ENCODE measurements around the gene PPP3CB.
"Not testable (repeated sequence)": the region's sequence is repeated elsewhere in the genome, so short reads cannot be mapped to it uniquely, and the experiment has no call there.

The PPP3CB gene

GRCh38 chr10:73413528-73414229 is 82.1 kb downstream of the PPP3CB start, which contains the start of gene ANXA7:
ANXA7 (minus strand) TSS chr10:73414058; CDS start chr10:73400856, 13,202 bp downstream.
- DNase-seq = peak; percentile 96

- peak; percentile 53 for DNase-seq
Observed at GRCh38 chr10:73413108-73413527, 82.7 kb downstream of the PPP3CB start.

DNA sequence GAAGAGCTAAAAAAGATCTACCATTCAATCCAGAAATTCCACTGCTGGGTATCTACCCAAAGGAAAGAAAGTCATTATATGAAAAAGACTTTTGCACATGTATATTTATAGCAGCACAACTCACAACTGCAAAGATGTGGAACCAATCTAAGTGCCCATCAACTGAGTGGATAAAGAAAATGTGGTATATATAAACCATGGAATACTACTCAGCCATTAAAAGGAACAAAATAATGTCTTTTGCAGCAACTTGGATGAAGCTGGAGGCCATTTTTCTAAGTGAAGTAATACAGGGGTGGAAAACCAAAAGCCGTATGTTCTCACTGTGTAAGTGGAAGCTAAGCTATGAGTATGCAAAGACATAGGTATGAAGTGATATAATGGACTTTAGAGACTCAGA is 84.9 kb downstream of the PPP3CB start:
- DNase-seq = no peak

DNA sequence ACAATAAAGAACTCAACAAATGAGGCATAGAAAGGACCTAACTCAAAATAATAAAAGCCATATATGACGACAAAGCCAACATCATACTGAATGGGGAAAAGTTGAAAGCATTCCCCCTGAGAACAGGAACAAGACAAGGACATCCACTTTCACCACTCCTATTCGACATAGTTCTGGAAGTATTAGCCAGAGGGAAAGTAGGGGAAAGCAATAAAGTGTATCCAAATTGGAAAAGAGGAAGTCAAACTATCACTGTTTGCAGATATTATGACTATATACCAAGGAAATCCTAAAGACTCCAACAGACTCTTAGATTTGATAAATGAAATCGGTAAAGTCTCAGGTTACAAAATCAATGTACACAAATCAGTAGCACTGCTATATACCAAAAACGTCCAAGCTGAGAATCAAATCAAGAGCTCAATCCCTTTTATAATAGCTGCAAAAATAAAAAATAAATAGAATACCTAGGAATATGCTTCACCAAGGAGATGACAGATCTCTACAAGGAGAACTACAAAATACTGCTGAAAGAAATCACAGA is 86.8 kb downstream of the PPP3CB start:
- no peak for DNase-seq

DNA sequence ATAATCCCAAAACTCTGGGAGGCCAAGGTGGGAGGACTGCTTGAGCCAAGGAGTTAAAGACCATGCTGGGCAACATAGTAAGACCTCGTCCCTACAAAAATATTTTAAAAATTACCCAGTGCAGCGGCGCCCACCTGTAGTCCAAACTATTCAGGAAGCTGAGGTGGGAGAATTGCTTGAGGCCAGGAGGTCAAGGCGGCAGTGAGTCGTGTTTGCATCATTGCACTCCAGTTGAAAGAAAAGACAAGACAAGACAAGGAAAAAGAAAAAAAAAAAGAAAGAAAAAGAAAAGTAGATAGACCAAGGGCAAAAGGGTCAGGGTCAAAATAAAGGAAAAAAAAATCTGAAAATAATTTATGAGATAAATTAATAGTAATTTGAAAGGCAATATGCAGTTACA is 87.8 kb downstream of the PPP3CB start:
- DNase-seq = no peak

DNA sequence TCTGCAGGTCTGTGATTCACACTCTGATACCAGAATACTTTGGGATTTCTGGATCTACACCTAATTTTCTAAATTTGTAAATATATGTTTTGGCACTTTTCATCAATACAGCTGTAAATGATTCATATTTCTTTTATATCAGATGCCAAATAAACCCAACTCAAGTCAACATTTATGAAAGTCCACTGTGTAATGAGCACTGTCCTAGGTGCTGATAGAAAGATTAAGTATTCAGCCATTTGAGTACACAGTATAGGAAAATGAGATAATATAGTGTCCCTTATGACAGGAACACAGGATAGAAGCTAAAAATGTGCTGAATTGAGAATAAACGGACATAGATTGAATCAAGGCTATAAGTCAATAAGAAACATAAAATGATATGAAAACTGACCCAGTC is 88.3 kb downstream of the PPP3CB start:
- no peak for DNase-seq

DNA sequence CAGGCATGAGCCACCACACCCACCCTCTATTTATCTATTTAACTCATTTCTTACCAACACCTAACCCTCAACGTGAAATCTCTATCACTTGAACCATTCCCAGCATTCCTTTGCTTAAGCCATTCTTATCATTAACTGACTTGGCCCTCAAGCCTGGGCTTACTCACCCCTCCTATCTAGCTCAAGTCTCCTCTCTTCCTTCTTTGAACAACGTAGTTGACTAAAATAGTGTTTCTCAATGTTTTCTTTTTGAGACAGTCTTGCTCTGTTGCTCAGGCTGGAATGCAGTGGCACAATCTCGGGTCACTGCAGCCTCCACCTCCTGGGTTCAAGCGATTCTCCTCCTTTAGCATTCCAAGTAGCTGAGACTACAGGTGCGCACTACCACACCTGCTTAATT is 89.0 kb downstream of the PPP3CB start:
- no peak for DNase-seq

- no peak for DNase-seq
Observed at GRCh38 chr10:73405556-73405955, 90.3 kb downstream of the PPP3CB start.

GRCh38 chr10:73404690-73405089 is 91.1 kb downstream of the PPP3CB start:
- DNase-seq = no peak

DNA sequence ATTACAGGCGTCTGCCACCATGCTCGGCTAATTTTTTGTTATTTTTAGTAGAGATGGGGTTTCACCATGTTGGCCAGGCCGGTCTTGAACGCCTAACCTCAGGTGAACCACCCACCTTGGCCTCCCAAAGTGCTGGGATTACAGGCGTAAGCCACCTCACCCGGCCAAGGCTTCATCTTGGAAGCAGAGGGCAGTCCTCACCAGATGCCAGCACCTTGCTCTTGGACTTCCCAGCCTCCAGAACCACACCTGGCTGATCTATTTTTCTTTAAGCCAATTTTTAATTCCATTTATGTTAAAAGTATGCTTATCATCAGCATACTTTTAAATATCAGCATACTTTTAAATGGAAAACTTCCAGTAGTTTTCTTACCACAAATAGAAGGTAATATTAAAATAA is 94.2 kb downstream of the PPP3CB start:
- no peak for DNase-seq

- no peak for DNase-seq
Observed at GRCh38 chr10:73399063-73399462, 96.8 kb downstream of the PPP3CB start.

- DNase-seq = no peak
Observed at GRCh38 chr10:73398024-73398423, 97.8 kb downstream of the PPP3CB start.

GRCh38 chr10:73394325-73394724 is 101.5 kb downstream of the PPP3CB start:
- DNase-seq = not testable (repeated sequence)

GRCh38 chr10:73388228-73388627 is 107.6 kb downstream of the PPP3CB start:
- DNase-seq = no peak

GRCh38 chr10:73386583-73386982 is 109.2 kb downstream of the PPP3CB start:
- no peak for DNase-seq
